GM12892 (cell line): ENCODE measurements around the gene RNF213.

Experiments
- POLR2A ChIP-seq: IDR thresholded peaks from 2 replicates; pipeline ENCODE4 v1.6.1; 2011; ENCODE audit warnings: low read depth, low read length, control low read depth
- POLR2AphosphoS5 ChIP-seq: IDR thresholded peaks from 2 replicates; pipeline ENCODE4 v1.6.1; 2011; ENCODE audit warnings: low read depth, low read length, control low read depth
- TAF1 ChIP-seq: IDR thresholded peaks from 2 replicates; pipeline ENCODE4 v1.6.1; 2011; ENCODE audit warnings: low read depth, mild to moderate bottlenecking, control low read depth, low read length, borderline replicate concordance

GRCh38 chr17:80424261-80424660 lies 163.6 kb downstream of the RNF213 start:
- TF ChIP-seq POLR2A (no peak), POLR2AphosphoS5 (no peak), TAF1 (no peak)
